HepG2 (cell line): ENCODE data around the gene LRRC72. TPM values are rescaled to one million over a fixed set of nuclear protein-coding genes. Genes with fewer than 3 reads are reported as not detected.

ENCODE experiments used
- ATAC-seq: fragments of 200-7000 bp; cut with Tn5 transposase; 3 replicates; pipeline ENCODE4 v1.9.1; 2020; ENCODE audit warnings: mild to moderate bottlenecking, moderate library complexity
- BruUV-seq: library from RNA; stranded (reverse); fragments of 400-500 nt; replicated peaks from 2 replicates; lab custom pipeline; 2021; lab: Mats Ljungman, UMichigan
- CTCF ChIA-PET: fragments of 300-600 bp; formaldehyde crosslinking; extraction: SDS; loops from one replicate; lab custom pipeline; 2021; ENCODE audit warnings: low total read pairs, inconsistent platforms, low intra/inter-chr PET ratio; lab: Yijun Ruan, JAX
- POLR2A ChIA-PET: fragments of 350-600 bp; sonication (Branson Sonifier 250); formaldehyde crosslinking; loops from one replicate; lab custom pipeline; 2020; ENCODE audit warnings: antibody characterized with exemption, inconsistent platforms; lab: Yijun Ruan, JAX
- DNase-seq: peaks from one replicate; pipeline ENCODE4 v3.0.0-alpha.2; 2015; ENCODE audit warnings: low spot score
- FAIRE-seq: peaks from 3 replicates; lab custom pipeline; 2011; peaks lifted over from hg19 to GRCh38; lab: Jason Lieb, UNC
- H2AFZ ChIP-seq: one replicate; pipeline ENCODE4 v1.6.1; 2011; ENCODE audit warnings: low read length, inconsistent platforms
- H3K27ac ChIP-seq: fragments of 300-600 bp; 3 replicates; pipeline ENCODE4 v1.8.0; 2011; ENCODE audit warnings: mixed run types, mild to moderate bottlenecking, mixed read lengths, low read length, inconsistent platforms; ENCODE audit not compliant: insufficient read depth; ENCODE audit errors: extremely low read length
- H3K27me3 ChIP-seq, 2 experiments: fragments of 200-600 bp in 1 of 2; 2 replicates in 1 of 2; 3 replicates in 1 of 2; pipeline versions ENCODE4 v1.6.0 to v1.8.0; 2011; ENCODE audit warnings: low read length in 2 of 2, mild to moderate bottlenecking in 2 of 2, moderate library complexity in 2 of 2, inconsistent platforms in 1 of 2; ENCODE audit not compliant: insufficient read depth in 2 of 2, control insufficient read depth in 1 of 2
- H3K36me3 ChIP-seq, 2 experiments: fragments of 200-600 bp in 1 of 2; replicated peaks in 1 of 2; 2 replicates in 1 of 2; 3 replicates in 1 of 2; pipeline versions ENCODE4 v1.5.1 to v1.8.0; 2011; ENCODE audit warnings: low read length in 2 of 2, inconsistent platforms in 1 of 2; ENCODE audit not compliant: insufficient read depth in 2 of 2, control insufficient read depth in 1 of 2
- H3K4me1 ChIP-seq: 2 replicates; pipeline ENCODE4 v1.5.1; 2012; ENCODE audit warnings: low read length, inconsistent platforms; ENCODE audit not compliant: insufficient read depth
- H3K4me2 ChIP-seq: 2 replicates; pipeline ENCODE4 v1.6.0; 2011; ENCODE audit warnings: low read depth, low read length, inconsistent platforms
- H3K4me3 ChIP-seq, 3 experiments: fragments of 200-600 bp in 1 of 3; sonication (generic), shearing (Covaris generic) in 1 of 3; replicated peaks in 1 of 3; 2 replicates each; pipeline ENCODE4 v1.5.1; 2011 to 2016; ENCODE audit warnings: low read length in 3 of 3, inconsistent platforms in 2 of 3, low read depth in 2 of 3, mild to moderate bottlenecking in 2 of 3, control low read depth in 1 of 3, mixed read lengths in 1 of 3; ENCODE audit not compliant: insufficient read depth in 1 of 3
- H3K79me2 ChIP-seq: one replicate; pipeline ENCODE4 v1.6.1; 2011; ENCODE audit warnings: low read length, inconsistent platforms; ENCODE audit not compliant: insufficient read depth
- H3K9ac ChIP-seq: 2 replicates; pipeline ENCODE4 v1.6.0; 2011; ENCODE audit warnings: mild to moderate bottlenecking, low read depth, low read length, inconsistent platforms; ENCODE audit not compliant: insufficient read depth
- H3K9me3 ChIP-seq: 2 replicates; pipeline ENCODE4 v1.5.1; 2012; ENCODE audit warnings: mild to moderate bottlenecking, low read length
- H4K20me1 ChIP-seq: 2 replicates; pipeline ENCODE4 v1.6.0; 2011; ENCODE audit warnings: inconsistent platforms, mild to moderate bottlenecking, low read length, moderate library complexity; ENCODE audit not compliant: insufficient read depth
- ATRX ChIP-seq: sonication (generic); formaldehyde crosslinking; IDR thresholded peaks from 2 replicates; pipeline ENCODE4 v1.4.0; 2020; ENCODE audit warnings: missing genetic modification reagents, borderline replicate concordance
- BCL6 ChIP-seq: IDR thresholded peaks from 2 replicates; pipeline ENCODE4 v1.6.1; 2016; ENCODE audit warnings: missing genetic modification reagents, missing compliant biosample characterization
- DNMT1 ChIP-seq: sonication (generic); formaldehyde crosslinking; IDR thresholded peaks from 2 replicates; pipeline ENCODE4 v1.5.1; 2020; ENCODE audit warnings: mild to moderate bottlenecking, missing genetic modification reagents
- FOXM1 ChIP-seq: sonication (generic); formaldehyde crosslinking; IDR thresholded peaks from 2 replicates; pipeline ENCODE4 v1.5.0; 2020; ENCODE audit warnings: missing genetic modification reagents
- HMG20B ChIP-seq: conservative IDR thresholded peaks from 2 replicates; pipeline ENCODE4 v1.6.1; 2016; ENCODE audit warnings: missing genetic modification reagents, missing compliant biosample characterization
- LCORL ChIP-seq, 2 experiments: fragments of 450-650 bp in 1 of 2; sonication (generic) in 1 of 2; formaldehyde crosslinking in 1 of 2; IDR thresholded peaks; 2 replicates each; pipeline versions ENCODE4 v1.5.0 to v1.6.1; 2017 to 2020; ENCODE audit warnings: antibody characterized with exemption in 1 of 2, missing genetic modification reagents in 1 of 2
- MAF1 ChIP-seq: sonication (generic); formaldehyde crosslinking; IDR thresholded peaks from 2 replicates; pipeline ENCODE4 v1.5.0; 2020; ENCODE audit warnings: missing genetic modification reagents, borderline replicate concordance
- MTA3 ChIP-seq: sonication (generic); formaldehyde crosslinking; IDR thresholded peaks from 2 replicates; pipeline ENCODE4 v1.4.0; 2020; ENCODE audit warnings: missing genetic modification reagents
- NR0B2 ChIP-seq: sonication (generic); formaldehyde crosslinking; IDR thresholded peaks from 2 replicates; pipeline ENCODE4 v1.4.0; 2020; ENCODE audit warnings: mild to moderate bottlenecking, missing genetic modification reagents
- REXO4 ChIP-seq: sonication (generic); formaldehyde crosslinking; IDR thresholded peaks from 2 replicates; pipeline ENCODE4 v1.8.0; 2022; ENCODE audit warnings: missing genetic modification reagents, mild to moderate bottlenecking, borderline replicate concordance
- SP140L ChIP-seq: sonication (generic); formaldehyde crosslinking; IDR thresholded peaks from 2 replicates; pipeline ENCODE4 v1.4.0; 2020; ENCODE audit warnings: missing genetic modification reagents, borderline replicate concordance
- SP4 ChIP-seq: sonication (generic); formaldehyde crosslinking; IDR thresholded peaks from 2 replicates; pipeline ENCODE4 v1.8.1; 2023; ENCODE audit warnings: mild to moderate bottlenecking, missing genetic modification reagents
- SYNCRIP ChIP-seq: fragments of 200-400 bp; formaldehyde crosslinking; IDR thresholded peaks from 2 replicates; pipeline ENCODE4 v1.6.1; 2018; ENCODE audit warnings: mild to moderate bottlenecking, low read depth, low read length; ENCODE audit not compliant: insufficient read depth
- TBX2 ChIP-seq: sonication (generic); formaldehyde crosslinking; IDR thresholded peaks from 2 replicates; pipeline ENCODE4 v1.5.0; 2020; ENCODE audit warnings: missing genetic modification reagents, mild to moderate bottlenecking, borderline replicate concordance
- U2AF1 ChIP-seq: fragments of 200-400 bp; formaldehyde crosslinking; optimal IDR thresholded peaks from 2 replicates; pipeline ENCODE3; 2017; ENCODE audit warnings: mild to moderate bottlenecking, low read depth, low read length
- ZC3H13 ChIP-seq: sonication (generic); formaldehyde crosslinking; IDR thresholded peaks from 2 replicates; pipeline ENCODE4 v1.8.1; 2023; ENCODE audit warnings: mild to moderate bottlenecking, missing genetic modification reagents, moderate library complexity
- ZKSCAN1 ChIP-seq: fragments of 150-350 bp; IDR thresholded peaks from 2 replicates; pipeline ENCODE4 v1.6.1; 2014; ENCODE audit warnings: low read length
- ZNF614 ChIP-seq: IDR thresholded peaks from 2 replicates; pipeline ENCODE4 v1.6.1; 2018; ENCODE audit warnings: missing biosample characterization, missing genetic modification reagents, inconsistent platforms, borderline replicate concordance
- WGBS: methylation state at CpG from one replicate; pipeline ENCODE4 v1.1.6; 2017; ENCODE audit warnings: low lambda C conversion rate; 5-methylcytosine and 5-hydroxymethylcytosine counted together
- in situ Hi-C: cut with HindIII; loops from 2 replicates; pipeline ENCODE4 v1.10.0; 2017; ENCODE audit warnings: low pct_unique_long_range_greater_than_20kb; ENCODE audit not compliant: extremely low pct_ligation_motif_present
- intact Hi-C: fragments of 100-400 bp; cut with micrococcal nuclease; formaldehyde crosslinking; loops from one replicate; pipeline ENCODE4 v1.10.0; 2022; ENCODE audit not compliant: unreplicated experiment
- polyA plus RNA-seq, 8 experiments: library from polyadenylated mRNA; depleted of rRNA in 3 of 8; stranded (reverse) in 7 of 8; unstranded in 1 of 8; fragments of >200 nt; fragmentation: Illumina TruSeq in 4 of 8; extraction: Trizol in 4 of 8; gene quantifications; 2 replicates each; pipeline versions ENCODE4 v1.2.1 to v1.2.3, GENCODE V29; 2011 to 2016; ENCODE audit warnings: low read depth in 4 of 8, missing spikeins in 1 of 8, mixed read lengths in 1 of 8; ENCODE audit not compliant: insufficient read depth in 1 of 8
- total RNA-seq, 5 experiments: library from RNA; depleted of rRNA; stranded (reverse); fragments of >200 nt; fragmentation: Illumina TruSeq; extraction: Trizol; gene quantifications; 2 replicates each; pipeline ENCODE4 v1.2.3, GENCODE V29; 2016; ENCODE audit warnings: low read depth in 1 of 5
- TF ChIP-seq, protein P1 (sequence below): IDR thresholded peaks from 2 replicates; pipeline ENCODE4 v1.6.1; 2016; ENCODE audit warnings: missing biosample characterization, missing genetic modification reagents, low read depth
- TF ChIP-seq, protein P2 (sequence below): sonication (generic); formaldehyde crosslinking; IDR thresholded peaks from 2 replicates; pipeline ENCODE4 v1.9.0; 2021; ENCODE audit warnings: missing genetic modification reagents, mild to moderate bottlenecking, borderline replicate concordance

Gene LRRC72
- total and polyA plus RNA-seq, 2 of the 13 experiments (the other 11 are each of a cell fraction or from before 2014, with no cell fraction given) = not detected

- TF ChIP-seq ATRX (CRISPR knock-in tag) = no peak
- TF ChIP-seq FOXM1 (CRISPR knock-in tag) = no peak
- TF ChIP-seq SP140L (CRISPR knock-in tag) = no peak
- TF ChIP-seq ZC3H13 (CRISPR knock-in tag) = no peak
- TF ChIP-seq, all 625 proteins: peak for 0
Observed at GRCh38 chr7:16546921-16547505, 20.4 kb downstream of the LRRC72 start (continued).

DNA sequence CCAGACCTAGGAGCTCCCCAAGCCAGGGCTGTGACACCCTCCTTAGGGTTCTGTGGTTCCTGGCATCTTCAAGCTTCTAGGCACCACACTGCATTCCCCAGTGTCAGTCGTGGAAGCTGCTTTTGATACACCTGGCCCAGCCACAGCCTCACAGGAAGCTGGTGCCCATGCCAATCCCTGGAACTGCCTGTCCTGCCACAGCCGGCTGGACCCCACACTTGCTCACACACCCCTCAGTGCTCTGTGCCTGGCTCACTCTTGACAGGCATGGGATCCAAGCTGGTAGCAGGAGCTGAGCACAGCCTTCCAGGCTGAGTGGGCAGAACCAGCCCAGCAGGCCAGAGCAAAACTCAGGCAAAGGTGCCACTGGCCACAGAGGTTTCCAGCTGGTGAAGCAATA, 21.8 kb downstream of the LRRC72 start:
- no peak for FAIRE-seq
- in situ Hi-C loops (no loop called here), intact Hi-C loops (no loop called here)
- H3K9ac ChIP-seq = no peak overlapping the region
- H3K79me2 ChIP-seq = no peaks in the 10 kb centered on the region
- H3K9me3 ChIP-seq = no peaks in the 10 kb centered on the region
- POLR2A ChIA-PET = no interaction called here
- H3K4me2 ChIP-seq = no peak overlapping the region
- ATAC-seq = no peak
- WGBS = no CpG with 5 or more reads among the region's 2 CpGs
- DNase-seq = no peak
- H3K27me3 ChIP-seq = no peaks in the 10 kb centered on the region
- no peaks in the 10 kb centered on the region for H4K20me1 ChIP-seq
- BruUV-seq = no TSS peak
- H3K27ac ChIP-seq = no peak overlapping the region
- H2AFZ ChIP-seq = no peak overlapping the region
- H3K36me3 ChIP-seq = no peaks in the 10 kb centered on the region
- CTCF ChIA-PET = no interaction called here
- H3K4me1 ChIP-seq = no peaks in the 10 kb centered on the region
- H3K4me3 ChIP-seq = no peak overlapping the region
- TF ChIP-seq ZKSCAN1 = no peak
- no peak for TF ChIP-seq MTA3 (CRISPR knock-in tag)
- no peak for TF ChIP-seq ZC3H13 (CRISPR knock-in tag)
- no peak for TF ChIP-seq TBX2
- no peak for TF ChIP-seq ZNF614
- TF ChIP-seq LCORL (IDR thresholded peaks at IDR 0.05) = no peak
- no peak for TF ChIP-seq LCORL (CRISPR knock-in tag; IDR thresholded peaks at IDR 0.05)
- no peak for TF ChIP-seq SYNCRIP
- TF ChIP-seq, protein P1, sequence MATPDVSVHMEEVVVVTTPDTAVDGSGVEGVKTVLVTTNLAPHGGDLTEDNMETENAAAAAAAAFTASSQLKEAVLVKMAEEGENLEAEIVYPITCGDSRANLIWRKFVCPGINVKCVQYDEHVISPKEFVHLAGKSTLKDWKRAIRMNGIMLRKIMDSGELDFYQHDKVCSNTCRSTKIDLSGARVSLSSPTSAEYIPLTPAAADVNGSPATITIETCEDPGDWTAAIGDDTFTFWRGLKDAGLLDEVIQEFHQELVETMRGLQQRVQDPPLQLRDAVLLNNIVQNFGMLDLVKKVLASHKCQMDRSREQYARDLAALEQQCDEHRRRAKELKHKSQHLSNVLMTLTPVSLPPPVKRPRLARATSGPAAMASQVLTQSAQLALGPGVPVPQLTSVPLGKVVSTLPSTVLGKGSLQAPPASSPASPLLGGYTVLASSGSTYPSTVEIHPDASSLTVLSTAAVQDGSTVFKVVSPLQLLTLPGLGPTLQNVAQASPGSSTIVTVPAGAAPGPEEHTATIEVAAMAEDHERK (CRISPR knock-in tag) = no peak
- TF ChIP-seq NR0B2 (CRISPR knock-in tag) = no peak
- TF ChIP-seq MAF1 (CRISPR knock-in tag) = no peak
- no peak for TF ChIP-seq HMG20B
- TF ChIP-seq, protein P2, sequence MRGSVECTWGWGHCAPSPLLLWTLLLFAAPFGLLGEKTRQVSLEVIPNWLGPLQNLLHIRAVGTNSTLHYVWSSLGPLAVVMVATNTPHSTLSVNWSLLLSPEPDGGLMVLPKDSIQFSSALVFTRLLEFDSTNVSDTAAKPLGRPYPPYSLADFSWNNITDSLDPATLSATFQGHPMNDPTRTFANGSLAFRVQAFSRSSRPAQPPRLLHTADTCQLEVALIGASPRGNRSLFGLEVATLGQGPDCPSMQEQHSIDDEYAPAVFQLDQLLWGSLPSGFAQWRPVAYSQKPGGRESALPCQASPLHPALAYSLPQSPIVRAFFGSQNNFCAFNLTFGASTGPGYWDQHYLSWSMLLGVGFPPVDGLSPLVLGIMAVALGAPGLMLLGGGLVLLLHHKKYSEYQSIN = no peak
- no peak for TF ChIP-seq DNMT1 (CRISPR knock-in tag)
- TF ChIP-seq REXO4 (CRISPR knock-in tag) = no peak
- TF ChIP-seq U2AF1 = no peak
- TF ChIP-seq SP4 (CRISPR knock-in tag) = no peak
- TF ChIP-seq BCL6 (CRISPR knock-in tag) = no peak
